Raji (cell line): ENCODE measurements around the gene PPP1R17.

Experiments used
- POLR2A ChIP-seq: IDR thresholded peaks from 2 replicates; pipeline ENCODE4 v1.6.1; 2011; ENCODE audit warnings: low read depth, low read length, control low read depth; ENCODE audit not compliant: insufficient read depth

PPP1R17 gene

GRCh38 chr7:31688372-31688771 lies 1.4 kb downstream of the PPP1R17 start:
- TF ChIP-seq POLR2A = no peak

- no peak for TF ChIP-seq POLR2A
Measured at GRCh38 chr7:31688996-31689395, 2.0 kb downstream of the PPP1R17 start.

- TF ChIP-seq POLR2A = no peak
Measured at GRCh38 chr7:31690935-31691334, 3.9 kb downstream of the PPP1R17 start.

GRCh38 chr7:31692451-31692850 lies 5.4 kb downstream of the PPP1R17 start:
- no peak for TF ChIP-seq POLR2A

GRCh38 chr7:31692871-31693270 lies 5.9 kb downstream of the PPP1R17 start:
- no peak for TF ChIP-seq POLR2A

- no peak for TF ChIP-seq POLR2A
Measured at GRCh38 chr7:31695859-31696614, 9.0 kb downstream of the PPP1R17 start.

- no peak for TF ChIP-seq POLR2A
Measured at GRCh38 chr7:31699050-31699449, 12.0 kb downstream of the PPP1R17 start.

GRCh38 chr7:31702354-31702753 lies 15.3 kb downstream of the PPP1R17 start:
- TF ChIP-seq POLR2A = no peak

- no peak for TF ChIP-seq POLR2A
Measured at GRCh38 chr7:31705377-31705776, 18.4 kb downstream of the PPP1R17 start.

GRCh38 chr7:31707089-31707488 lies 20.1 kb downstream of the PPP1R17 start:
- TF ChIP-seq POLR2A = no peak

- TF ChIP-seq POLR2A = no peak
Measured at GRCh38 chr7:31710171-31710570, 23.2 kb downstream of the PPP1R17 start.

- no peak for TF ChIP-seq POLR2A
Measured at GRCh38 chr7:31716355-31716754, 29.3 kb downstream of the PPP1R17 start.

GRCh38 chr7:31720366-31720765 lies 33.4 kb downstream of the PPP1R17 start:
- TF ChIP-seq POLR2A = no peak

GRCh38 chr7:31724696-31725095 lies 37.7 kb downstream of the PPP1R17 start:
- TF ChIP-seq POLR2A = no peak

GRCh38 chr7:31729195-31729804 lies 42.3 kb downstream of the PPP1R17 start:
- TF ChIP-seq POLR2A = no peak

GRCh38 chr7:31734456-31734855 lies 47.4 kb downstream of the PPP1R17 start:
- TF ChIP-seq POLR2A = no peak
